ENCODE results near the gene RBM44.
"Not testable (repeated sequence)": the region's sequence is repeated elsewhere in the genome, so short reads cannot be mapped to it uniquely, and the experiment has no call there.

Gene RBM44

GRCh38 chr2:237858294-237859081 lies 59.9 kb downstream of the RBM44 start:
- FAIRE-seq, result no peak

GRCh38 chr2:237859082-237859433 lies 60.5 kb downstream of the RBM44 start:
- no peak for FAIRE-seq

- no peak for FAIRE-seq
Measured at GRCh38 chr2:237859533-237860272, 61.1 kb downstream of the RBM44 start, which contains the start of gene RAMP1. Gene RAMP1, plus strand, starts transcription at chr2:237859623. Its CDS starts 53 bp downstream, at chr2:237859676.

GRCh38 chr2:237860273-237860935 lies 61.8 kb downstream of the RBM44 start:
- no peak for FAIRE-seq

- FAIRE-seq, result no peak
Measured at GRCh38 chr2:237861875-237862527, 63.4 kb downstream of the RBM44 start.

GRCh38 chr2:237862528-237862895 lies 63.9 kb downstream of the RBM44 start:
- no peak for FAIRE-seq

- no peak for FAIRE-seq
Measured at GRCh38 chr2:237863102-237863511, 64.5 kb downstream of the RBM44 start.

GRCh38 chr2:237863689-237864443 lies 65.3 kb downstream of the RBM44 start:
- FAIRE-seq, result no peak

GRCh38 chr2:237864444-237864931 lies 65.9 kb downstream of the RBM44 start:
- no peak for FAIRE-seq

GRCh38 chr2:237864940-237865622 lies 66.5 kb downstream of the RBM44 start:
- no peak for FAIRE-seq

GRCh38 chr2:237865623-237866041 lies 67.1 kb downstream of the RBM44 start:
- no peak for FAIRE-seq

GRCh38 chr2:237866101-237866621 lies 67.6 kb downstream of the RBM44 start:
- FAIRE-seq, result no peak

- FAIRE-seq, result no peak
Measured at GRCh38 chr2:237867465-237867864, 68.9 kb downstream of the RBM44 start.

- FAIRE-seq, result not testable (repeated sequence)
Measured at GRCh38 chr2:237868074-237868473, 69.5 kb downstream of the RBM44 start.

- FAIRE-seq, result no peak
Measured at GRCh38 chr2:237868631-237869342, 70.2 kb downstream of the RBM44 start.

- FAIRE-seq, result no peak
Measured at GRCh38 chr2:237869343-237870102, 70.9 kb downstream of the RBM44 start.

GRCh38 chr2:237870126-237870525 lies 71.5 kb downstream of the RBM44 start:
- no peak for FAIRE-seq

GRCh38 chr2:237870754-237871651 lies 72.4 kb downstream of the RBM44 start:
- FAIRE-seq, result no peak
